ENCODE data around the gene SLX1A.
"Not testable (repeated sequence)": the region's sequence is repeated elsewhere in the genome, so short reads cannot be mapped to it uniquely, and the experiment has no call there.

Gene SLX1A

DNA sequence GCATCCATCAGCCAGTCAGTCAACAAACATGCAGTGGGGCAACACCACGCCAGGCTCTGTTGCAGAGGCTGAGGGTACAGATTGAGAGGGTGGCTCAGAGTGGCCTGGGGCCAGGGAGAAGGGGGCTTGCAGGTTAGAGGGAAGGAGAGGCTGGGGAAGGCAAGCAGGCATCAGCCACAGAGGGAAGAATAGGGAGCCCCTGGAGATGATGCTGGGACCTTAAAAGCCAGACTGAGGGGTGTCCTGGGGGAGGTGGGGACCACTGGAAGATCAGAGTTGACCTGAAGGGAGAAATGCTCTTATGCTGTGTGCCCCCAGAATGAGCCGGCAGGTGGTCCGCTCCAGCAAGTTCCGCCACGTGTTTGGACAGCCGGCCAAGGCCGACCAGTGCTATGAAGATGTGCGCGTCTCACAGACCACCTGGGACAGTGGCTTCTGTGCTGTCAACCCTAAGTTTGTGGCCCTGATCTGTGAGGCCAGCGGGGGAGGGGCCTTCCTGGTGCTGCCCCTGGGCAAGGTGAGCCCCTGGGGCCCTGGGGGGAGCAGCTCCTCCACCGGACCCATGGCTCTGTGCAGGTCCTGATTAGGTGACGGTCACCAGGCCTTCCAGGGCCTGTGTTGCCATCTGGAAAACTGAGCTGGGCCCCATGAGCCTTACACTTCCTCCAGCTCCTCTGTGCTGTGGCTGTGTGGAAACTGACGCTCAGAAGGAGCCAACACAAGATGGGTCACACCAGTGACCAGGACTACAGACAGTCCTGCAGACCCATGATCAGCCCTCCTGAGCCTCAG is 8.6 kb upstream of the SLX1A start:
- DNase-seq, result no peak

- DNase-seq, result peak; percentile 97
These were observed 7.8 kb upstream of the SLX1A start for GRCh38 chr16:30185683-30186421.

DNA sequence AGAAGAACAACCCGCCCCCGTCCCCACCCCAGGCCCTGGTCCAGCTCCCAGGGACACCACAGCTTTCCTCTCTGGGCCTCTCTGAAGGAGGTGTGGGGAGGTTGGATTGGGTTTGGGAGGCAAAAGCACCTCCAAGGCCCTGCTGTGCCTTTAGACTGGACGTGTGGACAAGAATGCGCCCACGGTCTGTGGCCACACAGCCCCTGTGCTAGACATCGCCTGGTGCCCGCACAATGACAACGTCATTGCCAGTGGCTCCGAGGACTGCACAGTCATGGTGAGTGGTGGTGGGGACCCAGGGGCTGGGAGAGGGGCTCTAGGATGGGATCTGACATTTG is 7.3 kb upstream of the SLX1A start:
- DNase-seq, result no peak

GRCh38 chr16:30186782-30187555 is 6.7 kb upstream of the SLX1A start:
- peak; percentile 41 for DNase-seq

- DNase-seq, result no peak
These were observed 6.2 kb upstream of the SLX1A start for GRCh38 chr16:30187556-30187865.

DNA sequence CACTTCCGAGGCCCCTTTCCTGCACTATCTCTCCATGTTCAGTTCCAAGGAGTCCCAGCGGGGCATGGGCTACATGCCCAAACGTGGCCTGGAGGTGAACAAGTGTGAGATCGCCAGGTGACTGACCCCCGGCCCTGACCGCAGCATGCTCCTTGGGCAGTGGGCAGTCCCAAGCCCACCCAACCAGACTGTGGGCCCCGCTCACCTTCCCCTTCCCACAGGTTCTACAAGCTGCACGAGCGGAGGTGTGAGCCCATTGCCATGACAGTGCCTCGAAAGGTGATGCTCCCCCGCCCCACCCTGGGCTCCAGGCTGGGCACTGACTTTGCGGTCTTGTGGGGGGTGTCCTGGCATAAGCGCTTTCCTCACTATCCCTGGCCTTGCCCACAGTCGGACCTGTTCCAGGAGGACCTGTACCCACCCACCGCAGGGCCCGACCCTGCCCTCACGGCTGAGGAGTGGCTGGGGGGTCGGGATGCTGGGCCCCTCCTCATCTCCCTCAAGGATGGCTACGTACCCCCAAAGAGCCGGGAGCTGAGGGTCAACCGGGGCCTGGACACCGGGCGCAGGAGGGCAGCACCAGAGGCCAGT is 5.6 kb upstream of the SLX1A start:
- no peak for DNase-seq

DNA sequence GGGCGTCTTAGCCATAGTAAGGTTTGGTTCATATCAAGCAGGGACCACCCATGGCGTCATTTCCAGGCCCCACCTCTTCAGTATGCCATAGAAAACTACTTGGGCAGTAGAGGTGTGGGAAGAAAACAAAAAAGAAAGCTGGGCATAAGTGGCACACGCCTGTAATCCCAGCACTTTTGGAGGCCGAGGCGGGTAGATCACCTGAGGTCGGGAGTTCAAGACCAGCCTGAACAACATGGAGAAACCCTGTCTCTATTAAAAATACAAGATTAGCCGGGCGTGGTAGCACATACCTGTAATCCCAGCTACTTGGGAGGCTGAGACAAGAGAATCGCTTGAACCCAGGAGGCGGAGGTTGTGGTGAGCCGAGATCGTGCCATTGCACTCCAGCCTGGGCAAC is 2.5 kb upstream of the SLX1A start:
- not testable (repeated sequence) for DNase-seq

- not testable (repeated sequence) for DNase-seq
These were observed 577 bp upstream of the SLX1A start for GRCh38 chr16:30193098-30193497.

DNA sequence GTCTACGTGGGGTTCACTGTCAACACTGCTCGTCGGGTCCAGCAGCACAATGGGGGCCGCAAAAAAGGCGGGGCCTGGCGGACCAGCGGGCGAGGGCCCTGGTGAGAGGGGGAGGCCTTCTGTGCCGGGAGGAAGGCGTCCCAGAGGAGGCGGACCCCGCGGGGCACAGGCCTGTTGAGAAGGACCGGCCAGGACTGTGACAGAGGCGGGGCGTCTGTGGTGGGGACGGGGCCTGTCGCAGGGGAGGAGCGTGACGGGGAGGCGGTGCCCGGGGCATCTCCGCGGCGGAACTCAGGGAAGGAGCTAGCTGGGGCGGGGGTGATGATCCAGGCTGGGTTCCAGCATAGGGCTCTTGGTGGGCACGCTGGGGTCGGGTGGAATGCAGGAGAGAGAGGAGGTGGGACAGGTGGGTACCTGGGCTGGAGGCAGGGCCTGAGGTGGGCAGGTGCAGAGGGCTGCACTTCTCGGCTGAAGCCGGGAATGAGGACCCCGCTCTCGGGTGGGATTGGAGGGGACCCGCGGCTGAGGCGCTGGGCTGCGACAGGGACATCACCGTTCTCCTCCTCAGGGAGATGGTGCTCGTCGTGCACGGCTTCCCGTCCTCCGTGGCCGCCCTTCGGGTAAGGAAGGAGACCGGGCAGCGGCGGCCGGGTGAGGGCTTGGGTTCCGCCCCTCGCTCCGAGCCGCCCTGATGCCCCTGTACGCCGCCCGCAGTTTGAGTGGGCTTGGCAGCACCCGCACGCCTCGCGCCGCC is 674 bp downstream of the SLX1A start:
- not testable (repeated sequence) for DNase-seq

- DNase-seq, result not testable (repeated sequence)
These were observed 3.3 kb downstream of the SLX1A start for GRCh38 chr16:30197001-30197400.

DNA sequence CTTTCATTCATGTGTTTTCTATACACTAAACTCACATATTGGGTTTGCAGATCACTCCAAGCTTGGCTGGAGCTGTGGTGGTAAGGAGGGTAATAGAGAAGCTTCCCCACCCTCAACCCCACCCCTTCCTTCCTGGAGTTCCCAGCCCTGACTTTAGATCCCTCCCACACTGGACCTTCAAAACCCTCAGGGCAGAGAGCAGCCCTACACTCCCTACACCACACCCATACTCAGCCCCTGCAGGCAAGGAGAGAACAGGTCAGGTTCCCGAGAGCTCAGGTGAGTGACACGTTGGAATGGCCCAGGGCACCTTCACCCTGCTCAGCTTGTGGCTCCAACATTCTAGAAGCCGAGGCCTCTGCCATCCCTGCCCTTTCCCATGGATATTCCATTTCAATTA is 5.4 kb downstream of the SLX1A start, which contains the start of gene SULT1A3:
Gene SULT1A3 (plus strand): TSS at position 207 of the 400 bp plus-strand sequence. CDS start 1,474 bp downstream, outside the sequence.
- not testable (repeated sequence) for DNase-seq

DNA sequence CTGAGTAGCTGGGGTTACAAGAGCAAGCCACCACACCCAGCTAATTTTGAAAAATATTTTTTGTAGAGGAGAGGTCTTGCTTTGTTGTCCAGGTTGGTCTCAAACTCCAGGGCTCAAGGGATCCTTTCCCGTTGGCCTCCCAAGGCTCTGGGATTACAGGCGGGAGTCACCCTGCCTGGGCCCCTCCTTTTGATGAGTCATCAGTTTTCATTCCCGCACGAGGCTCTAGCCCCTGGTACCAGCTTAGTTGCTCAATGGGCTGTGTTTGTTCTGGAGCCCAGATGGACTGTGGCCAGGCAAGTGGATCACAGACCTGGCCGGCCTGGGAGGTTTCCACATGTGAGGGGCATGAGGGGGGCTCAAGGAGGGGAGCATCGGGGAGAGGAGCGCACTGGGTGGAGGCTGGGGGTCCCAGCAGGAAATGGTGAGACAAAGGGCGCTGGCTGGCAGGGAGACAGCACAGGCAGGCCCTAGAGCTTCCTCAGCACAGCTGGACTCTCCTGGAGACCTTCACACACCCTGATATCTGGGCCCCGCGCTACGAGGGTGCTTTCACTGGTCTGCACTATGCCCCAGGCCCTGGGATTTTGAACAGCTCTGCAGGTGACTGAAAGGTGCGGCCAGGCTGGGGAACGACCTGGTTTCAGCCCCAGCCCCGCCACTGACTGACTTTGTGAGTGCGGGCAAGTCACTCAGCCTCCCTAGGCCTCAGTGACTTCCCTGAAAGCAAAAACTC is 6.1 kb downstream of the SLX1A start:
- DNase-seq, result not testable (repeated sequence)

DNA sequence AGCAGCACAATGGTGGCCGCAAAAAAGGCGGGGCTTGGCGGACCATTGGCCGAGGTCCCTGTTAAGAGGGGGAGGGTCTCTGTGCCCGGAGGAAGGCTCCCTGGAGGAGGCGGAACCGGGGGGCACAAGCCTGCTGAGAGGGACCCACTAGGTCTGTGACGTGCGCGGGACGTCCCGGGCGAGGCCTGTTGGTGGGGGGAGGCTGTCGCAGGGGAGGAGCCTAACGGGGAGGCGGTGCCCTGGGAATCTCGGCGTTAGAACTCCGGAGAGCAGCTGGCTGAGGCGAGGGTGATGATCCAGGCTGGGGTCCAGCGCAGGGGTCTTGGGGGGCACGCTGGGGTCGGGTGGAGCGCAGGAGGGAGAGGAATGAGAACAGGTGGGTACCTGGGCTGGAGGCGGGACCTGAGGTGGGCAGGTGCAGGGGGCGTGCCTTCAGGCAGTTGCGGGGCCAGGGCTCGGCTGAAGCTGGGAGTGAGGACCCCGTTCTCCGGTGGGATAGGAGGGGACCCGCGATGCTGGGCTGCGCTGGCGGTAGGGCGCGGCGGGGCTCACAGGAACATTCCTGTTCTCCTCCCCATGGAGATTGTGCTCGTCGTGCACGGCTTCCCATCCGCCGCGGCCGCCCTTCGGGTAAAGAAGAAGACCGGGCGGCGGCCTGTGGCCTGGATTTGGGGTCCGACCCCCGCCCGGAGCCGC is 12.0 kb downstream of the SLX1A start:
- DNase-seq, result not testable (repeated sequence)

GRCh38 chr16:30206252-30206651 is 12.6 kb downstream of the SLX1A start:
- DNase-seq, result not testable (repeated sequence)

- DNase-seq, result not testable (repeated sequence)
These were observed 13.5 kb downstream of the SLX1A start for GRCh38 chr16:30207063-30207704.

DNA sequence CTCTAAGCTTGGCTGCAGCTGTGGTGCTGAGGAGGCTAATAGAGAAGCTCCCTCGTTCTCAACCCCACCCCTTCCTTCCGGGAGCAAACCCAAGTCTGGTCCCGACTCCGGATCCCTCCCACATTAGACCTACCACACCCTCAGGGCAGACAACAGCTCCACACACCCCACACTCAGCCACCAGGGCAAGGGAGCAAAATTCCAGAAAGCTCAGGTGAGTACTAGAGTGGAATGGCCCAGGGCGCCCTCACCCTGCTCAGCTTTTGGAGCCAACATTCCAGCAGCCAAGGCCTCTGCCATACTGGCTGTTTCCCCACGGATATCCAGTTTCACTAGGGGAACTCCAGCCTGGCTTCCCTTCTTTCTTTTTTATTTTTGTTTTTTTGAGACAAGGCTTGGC is 15.4 kb downstream of the SLX1A start:
- not testable (repeated sequence) for DNase-seq

- not testable (repeated sequence) for DNase-seq
These were observed 17.7 kb downstream of the SLX1A start for GRCh38 chr16:30211414-30211813.

DNA sequence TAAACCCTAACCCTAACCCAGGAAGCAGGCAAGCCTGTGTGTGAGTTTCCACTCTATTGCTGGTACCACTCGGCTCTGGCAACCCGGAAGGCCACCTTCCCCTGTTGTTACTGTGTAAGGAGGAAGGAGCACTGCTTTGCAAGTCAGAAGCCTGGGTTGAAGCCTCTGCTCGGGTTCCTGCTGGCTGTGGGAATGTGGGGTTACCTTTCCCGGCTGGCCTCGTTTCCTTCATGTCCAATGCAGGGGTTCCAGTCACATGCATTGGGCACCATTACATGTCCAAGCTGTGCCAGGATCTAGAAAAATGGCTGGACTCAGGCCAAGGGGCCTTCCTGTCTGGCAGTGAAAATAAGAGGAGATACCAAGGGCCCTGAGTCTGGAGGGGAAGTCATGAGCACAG is 23.4 kb downstream of the SLX1A start:
- not testable (repeated sequence) for DNase-seq
